KOPT-K1 (cell line): ENCODE results near the gene TCOF1.

ENCODE experiments used
- H3K27ac ChIP-seq: fragments of 200-600 bp; sonication (generic); 2 replicates; pipeline ENCODE4 v1.5.1; 2016; ENCODE audit warnings: antibody characterized with exemption, mild to moderate bottlenecking, low read depth, low read length; ENCODE audit not compliant: poor library complexity, severe bottlenecking
- H3K36me3 ChIP-seq: fragments of 200-600 bp; sonication (generic); 2 replicates; pipeline ENCODE4 v1.5.1; 2017; ENCODE audit warnings: antibody characterized with exemption, mild to moderate bottlenecking, low read length, moderate library complexity; ENCODE audit not compliant: insufficient read depth
- H3K9me3 ChIP-seq: fragments of 200-600 bp; sonication (generic); 2 replicates; pipeline ENCODE4 v1.5.1; 2017; ENCODE audit warnings: antibody characterized with exemption, low read length, mild to moderate bottlenecking; ENCODE audit not compliant: insufficient read depth, poor library complexity, severe bottlenecking

The TCOF1 gene

DNA sequence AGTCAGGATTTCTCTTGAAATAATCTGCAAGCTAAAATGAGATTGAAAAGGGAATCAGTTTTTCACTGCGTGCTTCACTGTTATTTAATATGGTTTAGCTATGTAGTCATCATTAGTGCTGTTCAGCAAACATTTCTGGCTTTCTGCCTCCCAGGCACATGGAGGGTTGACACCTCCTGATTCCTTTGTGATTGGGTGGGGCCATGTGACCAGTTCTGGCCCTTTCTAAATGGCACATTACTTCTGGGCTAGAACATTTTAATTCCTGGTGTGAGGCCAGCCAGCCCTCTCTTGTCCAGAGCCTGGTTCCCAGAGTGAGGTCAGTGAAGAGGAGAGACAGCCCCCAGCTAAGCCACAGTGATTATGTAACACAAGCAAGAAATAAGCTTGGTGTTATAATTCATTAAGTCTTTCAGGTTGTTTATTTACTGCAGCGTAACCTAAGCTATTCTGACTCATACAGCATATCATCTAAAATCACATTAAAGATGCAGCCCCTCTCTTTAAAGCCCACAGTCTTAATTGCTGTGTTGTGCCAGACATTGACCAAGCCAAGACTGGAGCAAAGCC is 37.4 kb upstream of the TCOF1 start:
- Histone ChIP-seq H3K9me3 (no peaks in the 10 kb centered on the region), H3K27ac (no peak overlapping the region), H3K36me3 (no peaks in the 10 kb centered on the region)

DNA sequence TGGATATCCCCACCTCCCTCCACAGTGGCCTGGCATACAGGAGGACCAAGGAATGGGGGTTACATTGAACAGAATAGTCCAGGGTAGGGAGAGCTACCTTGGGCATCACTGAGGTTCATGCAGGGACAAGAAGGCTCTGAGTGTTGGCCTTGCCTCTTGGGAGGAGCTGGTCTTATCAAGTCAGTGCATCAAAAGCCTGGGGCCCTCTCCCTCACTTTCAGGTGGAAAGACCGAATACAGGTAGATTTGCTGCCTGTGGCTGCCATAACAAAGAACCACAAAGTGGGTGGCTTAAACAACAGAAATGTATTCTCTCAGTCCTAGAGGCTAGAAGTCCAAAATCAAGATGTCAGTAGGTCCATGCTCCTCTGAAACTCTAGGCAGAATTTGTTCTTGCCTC is 36.3 kb upstream of the TCOF1 start:
- Histone ChIP-seq H3K9me3 (no peaks in the 10 kb centered on the region), H3K36me3 (no peaks in the 10 kb centered on the region), H3K27ac (no peak overlapping the region)

DNA sequence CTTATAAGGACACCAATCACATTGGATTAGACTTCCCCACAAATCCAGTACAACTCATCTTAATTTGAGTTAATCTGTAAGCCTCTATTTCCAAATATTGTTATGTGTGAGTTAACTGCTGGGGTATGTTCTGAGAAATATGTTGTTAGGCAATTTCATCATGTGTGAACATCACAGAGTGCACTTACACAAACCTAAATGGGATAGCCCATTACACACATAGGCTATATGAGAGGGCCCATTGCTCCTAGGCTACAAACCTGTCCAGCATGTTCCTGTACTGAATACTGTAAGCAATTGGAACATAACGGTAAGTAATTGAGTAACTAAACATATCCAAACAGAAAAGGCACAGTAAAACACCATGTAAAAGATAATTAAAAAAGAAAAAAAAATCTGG is 35.7 kb upstream of the TCOF1 start:
- Histone ChIP-seq H3K27ac (no peak overlapping the region), H3K36me3 (no peaks in the 10 kb centered on the region), H3K9me3 (no peaks in the 10 kb centered on the region)

DNA sequence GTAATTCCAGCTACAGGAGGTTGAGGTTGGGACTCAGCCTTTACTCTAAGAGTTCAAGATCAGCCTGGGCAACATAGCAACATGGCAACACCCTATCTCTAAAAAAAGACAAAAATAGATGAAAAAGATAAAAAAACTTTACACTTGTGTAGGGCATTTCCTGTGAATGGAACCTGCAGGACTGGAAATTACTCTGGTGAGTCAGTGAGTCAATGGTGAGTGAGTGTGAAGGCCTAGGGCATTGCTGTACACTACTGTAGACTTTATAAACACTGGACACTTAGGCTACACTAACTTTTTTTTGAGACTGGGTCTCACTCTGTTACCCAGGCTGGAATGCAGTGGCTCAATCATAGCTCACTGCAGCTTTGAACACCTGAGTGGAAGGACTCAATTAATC is 35.3 kb upstream of the TCOF1 start:
- Histone ChIP-seq H3K9me3 (no peaks in the 10 kb centered on the region), H3K27ac (no peak overlapping the region), H3K36me3 (no peaks in the 10 kb centered on the region)

DNA sequence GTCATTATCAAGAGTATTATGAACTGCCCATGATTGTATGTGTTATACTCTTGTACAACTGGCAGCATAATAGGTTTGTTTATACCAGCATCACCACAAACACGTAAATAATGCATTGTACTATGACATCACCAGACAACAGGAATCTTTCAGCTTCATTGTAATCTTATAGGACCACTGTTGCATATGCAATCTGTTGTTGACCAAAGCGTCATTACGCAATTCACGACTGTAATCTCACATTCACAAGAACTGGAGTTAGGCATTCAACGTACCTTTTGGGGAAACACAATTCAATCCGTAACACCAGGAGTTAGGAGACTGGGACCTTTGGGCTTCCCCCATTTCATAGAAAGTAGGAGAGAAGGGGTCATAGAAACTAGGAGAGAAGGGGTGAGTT is 34.4 kb upstream of the TCOF1 start:
- Histone ChIP-seq H3K27ac (no peak overlapping the region), H3K36me3 (no peaks in the 10 kb centered on the region), H3K9me3 (no peaks in the 10 kb centered on the region)

DNA sequence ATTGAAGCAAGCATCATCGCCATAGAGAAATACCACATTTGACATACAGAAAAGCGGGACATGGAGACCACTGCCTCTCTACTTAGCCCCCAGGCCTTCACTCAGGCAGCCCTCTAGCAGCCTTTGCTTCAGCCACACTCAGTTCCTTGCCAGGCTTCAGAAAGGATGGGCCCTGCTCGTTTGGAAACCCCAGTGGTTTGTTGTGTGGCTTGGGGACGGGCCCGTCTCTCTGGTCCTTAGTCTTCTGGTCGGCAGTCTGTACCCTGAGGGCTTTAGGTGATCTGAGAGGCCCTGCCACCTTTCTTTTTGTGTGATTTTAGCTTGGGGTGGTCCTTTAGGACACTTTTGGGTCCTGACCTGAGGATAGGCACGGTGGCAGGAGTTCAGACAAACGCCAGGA is 33.7 kb upstream of the TCOF1 start:
- Histone ChIP-seq H3K36me3 (no peaks in the 10 kb centered on the region), H3K27ac (no peak overlapping the region), H3K9me3 (no peaks in the 10 kb centered on the region)

DNA sequence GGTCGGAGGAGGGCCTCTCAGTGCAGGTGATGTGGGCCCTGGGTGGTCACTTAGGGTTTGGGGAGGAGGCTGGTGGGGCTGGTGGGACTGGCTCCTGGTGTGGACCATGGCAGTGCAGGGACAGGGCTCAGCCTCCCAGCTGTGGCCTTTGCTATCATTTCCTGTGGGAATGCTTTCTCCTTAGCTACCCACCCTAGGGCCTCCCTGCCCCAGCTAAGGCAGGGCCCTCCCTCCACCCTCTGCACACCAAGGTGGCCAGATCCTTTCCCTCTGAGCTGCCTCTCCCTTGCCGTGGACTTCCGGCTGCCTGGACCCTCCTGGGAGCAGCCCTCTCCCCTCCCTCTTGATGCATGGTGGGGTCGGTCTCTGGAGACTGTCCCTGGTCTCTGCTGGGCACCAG is 32.1 kb upstream of the TCOF1 start:
- Histone ChIP-seq H3K36me3 (no peaks in the 10 kb centered on the region), H3K9me3 (no peaks in the 10 kb centered on the region), H3K27ac (no peak overlapping the region)

DNA sequence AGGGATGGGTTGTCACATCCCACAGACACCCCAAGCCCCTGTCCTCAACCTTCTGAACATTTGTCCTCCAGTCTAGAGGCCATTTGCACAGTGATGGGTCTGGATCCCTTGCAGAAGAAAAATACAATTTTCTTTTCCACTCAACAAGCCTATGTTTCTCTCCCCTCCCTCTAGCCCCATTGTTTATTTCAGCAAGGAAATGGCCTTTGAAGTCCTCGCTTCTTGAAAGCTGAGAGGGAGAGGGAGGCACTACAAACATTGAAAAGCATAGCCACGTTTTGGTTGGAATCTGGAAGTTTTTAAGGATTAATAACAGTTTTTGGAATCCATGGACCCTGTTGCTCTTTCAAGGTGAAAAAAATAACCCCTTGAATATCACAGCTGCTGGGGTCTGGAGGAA is 30.8 kb upstream of the TCOF1 start:
- H3K36me3 ChIP-seq, result no peaks in the 10 kb centered on the region

DNA sequence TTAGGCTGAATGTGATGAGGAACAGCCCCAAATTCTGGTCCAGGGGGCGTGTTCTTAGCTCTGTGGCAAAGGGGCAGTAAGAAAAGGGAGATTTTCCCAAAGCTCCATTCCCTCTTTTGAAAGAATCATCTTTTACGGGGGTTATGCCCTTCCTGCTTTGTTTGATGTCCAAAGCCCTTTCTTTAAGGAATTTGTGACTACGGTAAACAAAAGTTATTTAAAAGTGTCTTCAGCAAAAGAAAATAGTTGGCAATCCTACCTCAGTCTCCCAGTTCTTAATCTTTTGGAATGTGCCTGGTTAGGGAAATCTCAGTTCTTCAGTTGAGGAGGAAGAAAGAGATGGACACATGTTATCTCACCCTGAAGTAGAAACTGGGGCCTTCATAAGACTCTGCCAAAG is 30.4 kb upstream of the TCOF1 start:
- Histone ChIP-seq H3K36me3 (no peaks in the 10 kb centered on the region), H3K9me3 (no peaks in the 10 kb centered on the region), H3K27ac (no peak overlapping the region)

More for the DNA sequence above, 30.8 kb upstream of the TCOF1 start:
- Histone ChIP-seq H3K9me3 (no peaks in the 10 kb centered on the region), H3K27ac (no peak overlapping the region)

DNA sequence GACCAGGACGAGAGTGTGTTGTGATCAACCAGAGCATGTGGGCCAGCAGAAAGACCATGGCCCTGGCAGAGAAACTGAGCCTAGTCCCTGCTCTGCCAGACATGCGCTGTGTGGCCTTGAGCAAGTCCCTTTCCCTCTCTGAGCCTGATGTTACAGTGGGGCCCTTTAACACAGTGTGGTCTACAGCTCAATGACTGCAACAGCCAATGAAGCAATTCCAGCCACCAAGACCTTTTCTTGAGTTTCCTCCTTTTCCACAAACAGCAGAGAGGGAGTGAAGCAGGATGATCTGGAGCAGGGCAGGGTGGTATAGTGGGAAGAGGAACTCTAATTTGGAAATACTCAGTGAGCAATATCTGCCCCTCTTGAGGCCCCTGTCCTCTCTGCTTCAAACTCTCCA is 29.0 kb upstream of the TCOF1 start:
- Histone ChIP-seq H3K36me3 (no peaks in the 10 kb centered on the region), H3K9me3 (no peaks in the 10 kb centered on the region), H3K27ac (no peak overlapping the region)

DNA sequence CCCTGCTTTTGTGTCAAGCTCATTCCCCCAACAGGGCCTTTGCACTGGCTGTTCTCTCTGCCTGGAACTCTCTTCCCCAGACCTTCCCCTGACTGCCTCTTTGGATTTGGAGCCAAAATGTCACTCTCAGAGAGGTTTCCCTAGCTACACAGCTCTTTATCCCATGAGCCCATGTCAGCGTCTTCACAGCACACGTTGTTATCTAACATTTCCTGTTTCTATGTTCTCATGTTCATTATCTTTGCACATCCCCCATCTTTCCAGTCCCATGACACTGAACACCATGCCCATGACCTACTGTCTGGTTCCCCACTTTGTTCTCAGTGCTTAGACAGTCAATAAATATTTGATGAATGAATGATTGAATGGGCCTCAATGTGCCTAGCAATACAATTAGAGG is 28.5 kb upstream of the TCOF1 start:
- no peaks in the 10 kb centered on the region for H3K36me3 ChIP-seq
- H3K9me3 ChIP-seq, result no peaks in the 10 kb centered on the region
- H3K27ac ChIP-seq, result no peak overlapping the region

DNA sequence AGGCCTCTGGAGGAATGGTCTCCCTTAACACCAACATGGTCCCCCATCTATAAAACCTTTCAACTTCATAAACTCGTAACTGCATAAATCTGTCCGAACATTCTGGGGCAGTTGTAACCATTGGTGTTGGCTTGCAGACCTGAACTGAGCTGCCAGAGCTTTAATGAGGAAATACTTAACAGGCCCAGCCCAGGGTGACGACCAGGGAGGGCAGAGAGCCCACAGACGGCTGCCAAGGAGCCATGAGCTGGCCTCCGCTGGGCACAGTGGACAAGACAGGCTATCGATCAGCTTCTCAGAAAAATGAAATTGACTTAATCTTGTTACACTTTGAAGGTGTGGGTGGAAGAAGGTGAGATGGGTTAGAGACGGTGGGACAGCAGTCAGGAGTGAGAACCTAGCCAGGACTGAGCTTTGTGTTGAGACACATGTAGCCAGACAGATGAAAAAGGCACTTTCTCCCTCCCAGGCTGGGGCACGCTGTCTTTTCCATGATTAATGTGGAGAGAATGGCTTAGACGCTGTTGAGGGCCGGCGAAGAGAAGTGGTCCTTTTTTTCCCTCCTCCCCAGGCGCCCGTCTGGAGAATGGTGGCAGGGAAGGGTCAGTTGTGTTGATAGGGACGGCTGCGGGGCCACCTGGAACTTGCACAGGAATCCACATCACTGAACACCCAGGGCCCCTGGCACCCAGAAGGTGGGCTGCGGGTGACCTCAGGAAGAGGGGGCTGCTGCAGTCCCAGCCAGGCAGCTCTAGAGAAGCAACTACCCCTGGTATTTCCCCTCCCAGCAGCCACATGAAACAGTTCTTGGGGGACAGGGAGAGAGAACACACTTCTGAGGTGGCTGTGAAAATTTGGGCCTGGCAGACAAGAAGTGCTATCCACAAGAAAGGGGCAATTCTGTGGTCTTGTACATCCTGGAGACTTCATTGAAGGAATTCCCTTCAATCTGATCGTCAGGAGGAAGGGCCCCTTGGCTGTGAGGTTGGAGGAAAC is 27.3 kb upstream of the TCOF1 start:
- Histone ChIP-seq H3K9me3 (no peaks in the 10 kb centered on the region), H3K36me3 (no peaks in the 10 kb centered on the region), H3K27ac (no peak overlapping the region)

DNA sequence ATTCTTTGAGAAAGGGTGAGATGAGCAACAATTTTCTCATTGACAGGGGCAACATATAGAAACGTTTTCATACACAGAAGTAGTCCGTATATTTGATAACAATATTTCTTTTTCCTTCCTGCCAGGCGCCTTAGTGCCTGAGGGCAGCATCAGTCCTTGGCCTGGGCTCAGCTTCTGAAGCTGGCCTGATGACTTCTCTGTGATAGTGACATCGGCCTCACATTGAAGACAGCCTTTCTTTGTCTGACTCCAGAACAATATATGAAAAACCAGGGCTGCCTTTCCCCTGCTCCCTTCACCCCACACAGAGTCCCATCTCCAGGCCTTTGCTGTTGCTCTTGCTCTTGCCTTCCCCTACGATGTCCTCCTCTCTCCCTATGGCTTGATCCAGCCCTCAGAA is 24.1 kb upstream of the TCOF1 start:
- H3K27ac ChIP-seq, result no peak overlapping the region
- H3K9me3 ChIP-seq, result no peaks in the 10 kb centered on the region
- no peaks in the 10 kb centered on the region for H3K36me3 ChIP-seq

DNA sequence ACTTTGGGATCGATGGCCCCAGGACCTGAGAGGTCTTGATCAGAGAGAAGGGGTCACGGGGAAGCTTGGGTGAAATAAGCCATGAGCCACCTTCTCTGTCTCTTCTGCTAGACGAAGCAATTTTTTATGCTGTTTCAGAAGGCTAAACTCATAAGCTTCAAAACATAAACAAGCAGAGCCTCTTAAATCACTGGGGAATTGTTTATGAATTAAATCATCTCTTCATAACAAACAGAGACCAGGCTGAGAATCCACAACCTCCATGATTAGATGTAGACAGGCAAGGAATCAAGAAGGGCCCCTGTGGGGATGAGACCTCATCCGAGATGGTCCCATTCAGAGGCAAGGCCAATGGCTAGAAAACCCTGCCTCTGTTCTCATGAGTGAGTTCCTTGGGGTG is 21.7 kb upstream of the TCOF1 start:
- Histone ChIP-seq H3K36me3 (no peaks in the 10 kb centered on the region), H3K27ac (no peak overlapping the region), H3K9me3 (no peaks in the 10 kb centered on the region)

DNA sequence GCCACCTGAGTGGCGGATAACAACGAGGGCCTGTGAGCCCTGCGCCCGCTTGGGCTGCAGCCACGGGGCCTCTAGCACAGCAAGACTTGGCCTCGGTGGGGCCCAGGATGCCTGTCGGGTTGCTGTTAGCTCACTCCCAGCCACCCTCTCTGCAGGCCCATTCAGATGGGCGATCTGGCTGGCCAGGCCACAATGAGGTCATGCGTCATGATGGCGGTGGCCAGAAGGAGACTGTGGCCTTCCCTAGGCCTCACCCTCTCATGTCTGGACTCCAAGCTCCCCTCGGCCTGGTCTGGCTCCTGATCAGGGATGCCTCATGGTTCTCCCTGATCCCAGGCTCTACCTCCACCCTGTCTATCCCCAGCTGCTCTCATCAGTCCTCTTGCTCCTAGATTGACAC is 19.0 kb upstream of the TCOF1 start:
- no peaks in the 10 kb centered on the region for H3K9me3 ChIP-seq
- no peak overlapping the region for H3K27ac ChIP-seq
- no peaks in the 10 kb centered on the region for H3K36me3 ChIP-seq

DNA sequence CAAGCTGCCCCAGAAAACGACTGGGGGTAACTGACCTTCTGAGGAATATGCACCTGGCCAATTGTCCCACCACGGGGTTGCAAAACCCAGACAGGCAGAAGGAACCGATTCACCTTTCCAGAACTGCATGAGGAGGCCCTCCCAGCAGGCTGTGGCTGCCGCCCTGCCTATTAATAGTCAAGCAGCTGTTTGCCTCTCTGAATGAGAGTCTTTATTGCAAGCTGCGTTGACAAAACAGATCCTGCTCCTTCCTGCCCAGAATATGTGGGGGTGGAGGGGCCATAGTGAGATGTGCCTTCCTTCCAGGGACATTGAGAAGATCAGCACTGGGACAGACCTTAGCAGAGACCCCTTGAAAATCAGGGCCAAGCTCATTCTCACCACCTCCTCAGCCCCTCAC is 18.3 kb upstream of the TCOF1 start:
- no peaks in the 10 kb centered on the region for H3K36me3 ChIP-seq

More for the DNA sequence above, 18.3 kb upstream of the TCOF1 start:
- H3K9me3 ChIP-seq, result no peaks in the 10 kb centered on the region
- H3K27ac ChIP-seq, result no peak overlapping the region
